IPS-20b (cell line): ENCODE results near the gene TIMP1.

ENCODE experiments used
- H3K27ac ChIP-seq: one replicate; pipeline ENCODE4 v1.5.1; 2013; ENCODE audit warnings: low read length
- H3K27me3 ChIP-seq: 2 replicates; pipeline ENCODE4 v1.6.1; 2013; ENCODE audit warnings: mild to moderate bottlenecking, low read length, inconsistent platforms; ENCODE audit not compliant: insufficient read depth
- H3K36me3 ChIP-seq: 2 replicates; pipeline ENCODE4 v1.6.1; 2013; ENCODE audit warnings: low read depth, mild to moderate bottlenecking, inconsistent platforms, low read length, moderate library complexity; ENCODE audit not compliant: insufficient read depth
- H3K4me1 ChIP-seq: 2 replicates; pipeline ENCODE4 v1.6.1; 2013; ENCODE audit warnings: mild to moderate bottlenecking, control low read depth, inconsistent platforms, low read length, moderate library complexity; ENCODE audit not compliant: insufficient read depth
- H3K4me3 ChIP-seq: 2 replicates; pipeline ENCODE4 v1.5.1; 2013; ENCODE audit warnings: mild to moderate bottlenecking, low read length, inconsistent platforms
- H3K9ac ChIP-seq: 2 replicates; pipeline ENCODE4 v1.6.1; 2013; ENCODE audit warnings: low read depth, mild to moderate bottlenecking, inconsistent platforms, low read length, moderate library complexity
- H3K9me3 ChIP-seq: 2 replicates; pipeline ENCODE4 v1.6.1; 2013; ENCODE audit warnings: mild to moderate bottlenecking, low read depth, low read length, inconsistent platforms; ENCODE audit not compliant: insufficient read depth

The TIMP1 gene

GRCh38 chrX:47625365-47625764 is 43.1 kb downstream of the TIMP1 start:
- no peaks in the 10 kb centered on the region for H3K9me3 ChIP-seq
- no peaks in the 10 kb centered on the region for H3K36me3 ChIP-seq
- peaks cover 9% of the 10 kb centered on the region; the same call in 1 of the 2 replicates for H3K27me3 ChIP-seq
- H3K4me3 ChIP-seq, result no peak overlapping the region
- H3K27ac ChIP-seq, result no peak overlapping the region
- H3K4me1 ChIP-seq, result no peaks in the 10 kb centered on the region; the same call in 1 of the 2 replicates
- no peak overlapping the region for H3K9ac ChIP-seq

GRCh38 chrX:47628982-47629381 is 46.7 kb downstream of the TIMP1 start:
- H3K27me3 ChIP-seq, result no peaks in the 10 kb centered on the region
- no peak overlapping the region for H3K4me3 ChIP-seq
- no peaks in the 10 kb centered on the region; the same call in 1 of the 2 replicates for H3K36me3 ChIP-seq
- no peak overlapping the region for H3K27ac ChIP-seq
- no peaks in the 10 kb centered on the region; the same call in 1 of the 2 replicates for H3K4me1 ChIP-seq
- H3K9ac ChIP-seq, result no peak overlapping the region
- no peaks in the 10 kb centered on the region for H3K9me3 ChIP-seq

- no peak within 1 kb of the TSS for H3K9ac ChIP-seq
- H3K27me3 ChIP-seq, result no peaks in the 10 kb centered on the region
- no peaks in the 10 kb centered on the region; the same call in 1 of the 2 replicates for H3K4me1 ChIP-seq
- H3K9me3 ChIP-seq, result no peaks in the 10 kb centered on the region
- peaks cover 5% of the 10 kb centered on the region for H3K36me3 ChIP-seq
- H3K27ac ChIP-seq, result no peak within 1 kb of the TSS
- H3K4me3 ChIP-seq, result no peak within 1 kb of the TSS
These were observed 47.4 kb downstream of the TIMP1 start, which contains the start of gene CFP for GRCh38 chrX:47629419-47630200. TSS of gene CFP (minus strand) at chrX:47629930. CDS start at chrX:47629844, 86 bp downstream.

GRCh38 chrX:47631676-47632075 is 49.4 kb downstream of the TIMP1 start:
- H3K27me3 ChIP-seq, result no peaks in the 10 kb centered on the region
- no peaks in the 10 kb centered on the region for H3K9me3 ChIP-seq
- H3K4me3 ChIP-seq, result no peak overlapping the region
- peaks cover 19% of the 10 kb centered on the region for H3K36me3 ChIP-seq
- no peak overlapping the region for H3K27ac ChIP-seq
- no peak overlapping the region for H3K9ac ChIP-seq
- no peaks in the 10 kb centered on the region; the same call in 1 of the 2 replicates for H3K4me1 ChIP-seq

DNA sequence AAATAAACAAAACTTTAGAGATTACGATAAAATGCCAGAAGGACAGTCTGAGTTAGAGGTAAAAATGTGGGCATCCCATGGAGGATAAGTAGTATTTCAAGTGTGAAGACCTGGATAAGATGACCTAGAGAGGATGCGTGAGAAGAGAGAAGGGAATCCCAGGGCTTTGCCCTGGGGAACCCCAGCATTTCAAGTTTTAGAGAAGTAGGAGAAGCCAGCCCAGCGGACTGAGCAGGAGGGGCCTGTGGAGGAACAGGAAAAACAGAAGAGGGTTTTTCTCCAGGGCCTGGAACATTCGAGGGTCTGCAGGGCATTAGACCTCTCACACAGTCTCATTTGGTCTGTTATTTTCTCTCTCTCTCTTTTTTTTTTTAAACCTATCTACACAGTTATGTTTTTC is 50.4 kb downstream of the TIMP1 start:
- H3K36me3 ChIP-seq, result peaks cover 22% of the 10 kb centered on the region
- no peak overlapping the region for H3K4me3 ChIP-seq
- no peaks in the 10 kb centered on the region; the same call in 1 of the 2 replicates for H3K4me1 ChIP-seq
- H3K27me3 ChIP-seq, result no peaks in the 10 kb centered on the region
- no peak overlapping the region for H3K9ac ChIP-seq
- H3K27ac ChIP-seq, result no peak overlapping the region
- H3K9me3 ChIP-seq, result no peaks in the 10 kb centered on the region

DNA sequence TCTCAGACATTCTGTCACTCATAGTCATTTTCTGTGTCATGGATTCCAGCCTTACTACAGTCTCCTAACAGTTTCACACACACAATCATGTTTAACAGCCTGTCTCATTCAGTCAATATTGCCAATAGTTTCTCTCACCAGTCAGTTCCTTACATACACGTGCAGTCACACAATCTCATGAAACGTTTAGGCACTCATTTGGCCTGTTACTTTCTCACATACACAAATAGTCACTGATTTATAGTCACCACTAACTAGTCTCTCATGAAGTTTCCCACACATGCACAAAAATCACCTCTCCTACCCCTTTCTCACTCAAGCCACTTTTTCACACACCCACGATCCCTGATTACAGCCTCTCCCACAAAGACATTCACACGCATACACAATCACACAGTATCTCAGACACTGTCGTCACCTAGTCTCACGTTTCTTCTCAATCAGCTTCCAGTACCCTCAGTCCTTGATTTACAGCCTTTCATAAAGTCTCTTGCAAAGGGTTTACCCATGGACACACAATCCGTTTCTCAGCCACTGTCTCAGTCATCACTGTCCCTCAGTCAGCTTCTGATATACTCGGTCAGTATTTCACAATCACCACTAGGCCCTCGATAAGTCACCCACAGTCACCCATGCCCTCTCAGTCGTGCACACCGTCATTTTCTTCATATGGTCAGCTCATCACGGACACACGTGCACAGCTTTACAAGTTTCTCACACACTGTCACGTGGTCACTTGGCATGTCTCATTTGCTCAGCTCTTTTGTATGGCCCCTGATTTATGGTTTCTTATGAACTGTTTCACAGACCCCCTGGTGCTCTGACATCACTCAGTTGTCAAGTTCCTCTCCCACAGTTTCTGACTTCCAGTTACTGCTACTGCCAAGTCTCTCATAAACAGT is 51.7 kb downstream of the TIMP1 start:
- Histone ChIP-seq H3K27ac (no peak overlapping the region), H3K9me3 (no peaks in the 10 kb centered on the region), H3K9ac (no peak overlapping the region), H3K27me3 (no peaks in the 10 kb centered on the region), H3K4me1 (no peaks in the 10 kb centered on the region; the same call in 1 of the 2 replicates), H3K4me3 (no peak overlapping the region), H3K36me3 (peaks cover 32% of the 10 kb centered on the region)

DNA sequence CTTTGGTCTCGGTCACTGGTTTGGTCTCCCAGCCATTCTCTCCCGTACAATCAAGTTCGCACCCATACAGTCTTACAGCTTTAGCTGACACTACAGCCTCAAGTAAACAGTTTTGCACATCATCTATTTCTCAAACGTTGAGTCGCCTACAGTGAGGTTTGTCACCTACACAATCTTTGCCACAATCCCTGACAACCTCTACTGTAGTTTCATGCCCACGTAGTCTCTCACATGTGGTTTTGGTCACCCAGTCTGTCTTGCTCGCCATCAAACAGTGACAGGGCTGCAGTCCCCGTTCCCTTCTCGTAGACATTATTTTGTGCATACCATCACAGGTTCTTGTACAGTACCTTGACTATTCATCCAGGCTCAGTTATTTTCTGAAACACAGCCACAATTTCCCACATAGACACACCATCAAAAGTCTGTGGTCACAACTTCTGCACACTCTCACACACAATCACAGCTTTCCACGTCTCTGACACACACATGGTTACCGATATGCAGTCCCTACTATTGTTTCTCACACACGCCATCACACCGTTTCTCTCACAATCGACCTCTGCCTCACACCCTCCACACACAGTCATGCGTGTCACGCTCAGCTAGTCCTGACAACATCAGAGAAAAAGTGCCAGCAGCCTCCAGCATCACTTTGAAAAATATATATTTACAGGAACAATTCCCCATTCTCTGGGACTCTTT is 52.8 kb downstream of the TIMP1 start:
- Histone ChIP-seq H3K27ac (no peak overlapping the region), H3K4me1 (no peaks in the 10 kb centered on the region; the same call in 1 of the 2 replicates), H3K27me3 (no peaks in the 10 kb centered on the region), H3K36me3 (peaks cover 42% of the 10 kb centered on the region), H3K9me3 (no peaks in the 10 kb centered on the region), H3K4me3 (no peak overlapping the region), H3K9ac (no peak overlapping the region)
